Measurements from ENCODE around the gene ASB15. TPM values are rescaled to one million over a fixed set of nuclear protein-coding genes. Genes with fewer than 3 reads are reported as not detected.

Gene ASB15
- total and polyA plus RNA-seq, 2 of the 8 experiments (the other 6 are each of a cell fraction or from before 2014, with no cell fraction given), result not detected

DNA sequence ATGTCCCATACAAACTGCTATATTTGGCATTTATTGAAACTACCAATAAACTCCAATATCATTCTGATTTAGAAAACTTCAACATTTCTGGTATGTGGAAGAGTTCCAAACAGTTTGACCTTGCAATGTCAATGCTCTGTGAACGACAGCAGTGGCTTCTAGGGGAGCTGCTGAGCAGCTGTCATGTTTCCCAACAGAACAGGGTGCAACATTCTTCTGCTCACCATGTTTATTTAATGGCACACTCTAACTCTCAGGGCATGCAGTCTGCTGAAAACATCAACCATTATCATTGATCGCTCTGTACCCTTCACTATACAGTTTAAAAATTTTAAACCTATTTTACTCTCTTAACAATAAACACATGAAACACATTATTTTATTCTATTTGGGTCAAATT, 79.9 kb downstream of the ASB15 start:
- Histone ChIP-seq H3K4me3 (ENCODE audit: extremely low read depth in 1 of 4, insufficient read depth in 2 of 4, low read depth in 3 of 4, low read length in 4 of 4) (no peak overlapping the region), H3K4ac (replicated peaks; ENCODE audit: insufficient read length, low read depth, low read length) (no peak overlapping the region), H3K79me1 (ENCODE audit: low read depth, low read length) (no peaks in the 10 kb centered on the region), H3K36me3 (ENCODE audit: control insufficient read depth in 2 of 4, insufficient read depth in 4 of 4, low read length in 3 of 4) (peaks cover 0 to 27% (median 4%) of the 10 kb centered on the region in 4 experiments; a peak in 4 of 8 replicates), H3K23ac (ENCODE audit: insufficient read length) (no peak overlapping the region), H4K20me1 (replicated peaks in 1 of 2; ENCODE audit: control insufficient read depth in 1 of 2, insufficient read depth in 2 of 2, low read length in 2 of 2) (no peaks in the 10 kb centered on the region), H4K5ac (ENCODE audit: insufficient read length, low read depth, low read length) (no peak overlapping the region), H2AFZ (ENCODE audit: low read length) (no peak overlapping the region), H3K23me2 (ENCODE audit: low read depth, low read length) (no peaks in the 10 kb centered on the region), H3K56ac (replicated peaks; ENCODE audit: insufficient read length, low read depth, low read length) (no peak overlapping the region), H3K14ac (ENCODE audit: insufficient read length) (no peak overlapping the region), H3K4me1 (replicated peaks in 1 of 4; ENCODE audit: control insufficient read depth in 3 of 4, insufficient read depth in 4 of 4, low read length in 3 of 4) (no peaks in the 10 kb centered on the region), H3K9me3 (ENCODE audit: insufficient read depth in 2 of 2, low read depth in 1 of 2, low read length in 1 of 2) (no peaks in the 10 kb centered on the region), H4K8ac (ENCODE audit: extremely low read depth, insufficient read depth, low read length) (no peak overlapping the region), H3K27ac (ENCODE audit: low read depth, low read length) (no peak overlapping the region), H2BK15ac (ENCODE audit: low read length) (no peak overlapping the region), H2BK12ac (ENCODE audit: low read depth, low read length) (no peak overlapping the region), H2BK20ac (ENCODE audit: low read length) (no peak overlapping the region), H3K27me3 (replicated peaks in 1 of 4; ENCODE audit: control insufficient read depth in 3 of 4, extremely low read depth in 1 of 4, insufficient read depth in 3 of 4, low read length in 3 of 4) (peaks cover 0 to 1% (median 0%) of the 10 kb centered on the region in 4 experiments; a peak in 1 of 7 replicates), H4K91ac (replicated peaks; ENCODE audit: insufficient read length, low read length) (no peak overlapping the region), H3K4me2 (ENCODE audit: insufficient read depth in 1 of 2, low read depth in 2 of 2, low read length in 2 of 2) (no peak overlapping the region), H3K79me2 (ENCODE audit: control insufficient read depth in 1 of 2, insufficient read depth in 2 of 2, low read length in 2 of 2) (no peaks in the 10 kb centered on the region), H2AK5ac (ENCODE audit: low read depth, low read length) (no peak overlapping the region), H3K18ac (ENCODE audit: extremely low read depth, low read length) (no peak overlapping the region), H2BK120ac (replicated peaks; ENCODE audit: low read depth, low read length) (no peak overlapping the region), H3K9ac (replicated peaks in 1 of 4; ENCODE audit: extremely low read depth in 1 of 4, low read depth in 3 of 4, low read length in 3 of 4) (no peak overlapping the region), H2BK5ac (ENCODE audit: low read depth, low read length) (no peak overlapping the region)
- FAIRE-seq (no peak), DNase-seq (ENCODE audit: low read depth in 1 of 2, low spot score in 2 of 2) (no peak)
- ChIA-PET POLR2A (ENCODE audit: partially characterized antibody) (no interaction called here), CTCF (ENCODE audit: partially characterized antibody) (interaction anchor here (0.7 to 2.4 kb wide), 18 partner anchors 8 to 420 kb away, joined by 3 to 20 read pairs (median 4); no protein-coding TSS in a partner anchor)
- WGBS, 2 experiments (ENCODE audit: extremely low coverage in 1 of 2, insufficient coverage in 1 of 2, insufficient read length in 1 of 2, insufficient replicate concordance in 2 of 2, low coverage in 1 of 2, low lambda C conversion rate in 2 of 2, missing lambda C conversion rate in 1 of 2), result 92 to 100% methylated on average over 1 to 2 of the region's 2 CpGs
- TF ChIP-seq ATF3 (IDR thresholded peaks at IDR 0.05; ENCODE audit: insufficient read depth, low read depth, low read length) (no peak), CREB1 (IDR thresholded peaks at IDR 0.05) (no peak), CHD2 (IDR thresholded peaks at IDR 0.05; ENCODE audit: low read length) (no peak), RAD21 (IDR thresholded peaks at IDR 0.05 in 1 of 2, conservative IDR thresholded peaks at IDR 0.05 in 1 of 2; ENCODE audit: low read depth in 2 of 2, low read length in 2 of 2) (no peak), ATF2 (IDR thresholded peaks at IDR 0.05; ENCODE audit: low read length) (no peak), NANOG (IDR thresholded peaks at IDR 0.05; ENCODE audit: insufficient read depth, low read depth, low read length, poor library complexity, severe bottlenecking) (no peak), POLR2AphosphoS5 (IDR thresholded peaks at IDR 0.05; ENCODE audit: low read depth, low read length) (no peak), TEAD4 (IDR thresholded peaks at IDR 0.05; ENCODE audit: low read depth, low read length) (no peak), SP2 (IDR thresholded peaks at IDR 0.05; ENCODE audit: low read length) (no peak), FOSL1 (IDR thresholded peaks at IDR 0.05; ENCODE audit: insufficient read depth, low read depth, low read length) (no peak)
- TF ChIP-seq, protein P1, sequence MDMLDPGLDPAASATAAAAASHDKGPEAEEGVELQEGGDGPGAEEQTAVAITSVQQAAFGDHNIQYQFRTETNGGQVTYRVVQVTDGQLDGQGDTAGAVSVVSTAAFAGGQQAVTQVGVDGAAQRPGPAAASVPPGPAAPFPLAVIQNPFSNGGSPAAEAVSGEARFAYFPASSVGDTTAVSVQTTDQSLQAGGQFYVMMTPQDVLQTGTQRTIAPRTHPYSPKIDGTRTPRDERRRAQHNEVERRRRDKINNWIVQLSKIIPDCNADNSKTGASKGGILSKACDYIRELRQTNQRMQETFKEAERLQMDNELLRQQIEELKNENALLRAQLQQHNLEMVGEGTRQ (IDR thresholded peaks at IDR 0.05; ENCODE audit: low read length), result no peak
